K562 (cell line): ENCODE results near the gene OR2Z1. TPM values are rescaled to one million over a fixed set of nuclear protein-coding genes. Genes with fewer than 3 reads are reported as not detected.

Source experiments
- ATAC-seq: fragments of 200-7000 bp; cut with Tn5 transposase; 3 replicates; pipeline ENCODE4 v1.9.1; 2020; ENCODE audit warnings: moderate library complexity
- BruUV-seq: library from RNA; stranded (reverse); fragments of 400-500 nt; replicated peaks from 2 replicates; lab custom pipeline; 2021; lab: Mats Ljungman, UMichigan
- CTCF ChIA-PET: fragments of 300-600 bp; formaldehyde crosslinking; extraction: SDS; loops from one replicate; lab custom pipeline; 2021; ENCODE audit warnings: low intra/inter-chr PET ratio; lab: Yijun Ruan, JAX
- POLR2A ChIA-PET: fragments of 300-600, 350-650 bp; sonication (Branson Sonifier 250); formaldehyde crosslinking; extraction: SDS; loops from one replicate; lab custom pipeline; 2021; ENCODE audit warnings: antibody characterized with exemption, inconsistent platforms; lab: Yijun Ruan, JAX
- DNase-seq, 4 experiments: peaks; one replicate each; pipeline versions ENCODE4 v3.0.0 to v3.0.0-alpha.2; 2011 to 2018; ENCODE audit warnings: low spot score in 3 of 4, mixed read lengths in 3 of 4; ENCODE audit errors: extremely low read depth in 1 of 4
- FAIRE-seq: peaks from 2 replicates; lab custom pipeline; 2011; peaks lifted over from hg19 to GRCh38; lab: Jason Lieb, UNC
- H2AFZ ChIP-seq: 2 replicates; pipeline ENCODE4 v1.6.0; 2011; ENCODE audit warnings: low read depth, low read length, control low read depth, inconsistent platforms
- H3K27ac ChIP-seq: fragments of 200-600 bp; 3 replicates; pipeline ENCODE4 v1.8.0; 2011; ENCODE audit warnings: low read depth, mild to moderate bottlenecking, control low read depth, inconsistent platforms, low read length, moderate library complexity, mixed read lengths; ENCODE audit errors: extremely low read depth
- H3K27me3 ChIP-seq, 2 experiments: fragments of 300-600 bp in 1 of 2; 2 replicates in 1 of 2; 3 replicates in 1 of 2; pipeline versions ENCODE4 v1.6.0 to v1.8.0; 2011; ENCODE audit warnings: inconsistent platforms in 2 of 2, low read length in 2 of 2, mild to moderate bottlenecking in 1 of 2, mixed read lengths in 1 of 2, moderate library complexity in 1 of 2; ENCODE audit not compliant: control insufficient read depth in 2 of 2, insufficient read depth in 2 of 2
- H3K36me3 ChIP-seq: fragments of 300-600 bp; 3 replicates; pipeline ENCODE4 v1.8.0; 2011; ENCODE audit warnings: mild to moderate bottlenecking, low read length, inconsistent platforms; ENCODE audit not compliant: control insufficient read depth, insufficient read depth
- H3K4me1 ChIP-seq, 2 experiments: fragments of 200-600 bp in 1 of 2; replicated peaks in 1 of 2; 2 replicates in 1 of 2; 3 replicates in 1 of 2; pipeline versions ENCODE4 v1.5.1 to v1.8.0; 2011; ENCODE audit warnings: inconsistent platforms in 2 of 2, low read length in 2 of 2, mild to moderate bottlenecking in 1 of 2, mixed read lengths in 1 of 2, moderate library complexity in 1 of 2; ENCODE audit not compliant: control insufficient read depth in 2 of 2, insufficient read depth in 2 of 2
- H3K4me2 ChIP-seq: 2 replicates; pipeline ENCODE4 v1.6.1; 2011; ENCODE audit warnings: low read length, control low read depth, inconsistent platforms, mixed read lengths; ENCODE audit not compliant: insufficient read depth
- H3K4me3 ChIP-seq: fragments of 200-600 bp; sonication (generic), shearing (Covaris generic); 2 replicates; pipeline ENCODE4 v1.5.1; 2016; ENCODE audit warnings: control low read depth, inconsistent platforms
- H3K79me2 ChIP-seq: fragments of 200-600 bp; 3 replicates; pipeline ENCODE4 v1.8.0; 2011; ENCODE audit warnings: low read length, inconsistent platforms; ENCODE audit not compliant: control insufficient read depth, insufficient read depth
- H3K9ac ChIP-seq, 2 experiments: 2 replicates each; pipeline versions ENCODE4 v1.6.0 to v1.6.1; 2011; ENCODE audit warnings: low read depth in 2 of 2, low read length in 2 of 2, control low read depth in 1 of 2, inconsistent platforms in 1 of 2, mild to moderate bottlenecking in 1 of 2, mixed read lengths in 1 of 2; ENCODE audit not compliant: insufficient read depth in 1 of 2
- H3K9me1 ChIP-seq: one replicate; pipeline ENCODE4 v1.6.0; 2011; ENCODE audit warnings: inconsistent platforms, mild to moderate bottlenecking, low read length, moderate library complexity; ENCODE audit not compliant: control insufficient read depth, insufficient read depth
- H3K9me3 ChIP-seq: replicated peaks from 2 replicates; pipeline ENCODE4 v1.5.1; 2011; ENCODE audit warnings: low read depth, low read length, inconsistent platforms; ENCODE audit not compliant: control insufficient read depth, insufficient read depth
- H4K20me1 ChIP-seq: replicated peaks from 2 replicates; pipeline ENCODE4 v1.6.1; 2011; ENCODE audit warnings: low read length, inconsistent platforms, mixed read lengths; ENCODE audit not compliant: control insufficient read depth, insufficient read depth
- CBX5 ChIP-seq: IDR thresholded peaks from 2 replicates; pipeline ENCODE4 v1.6.1; 2014; ENCODE audit warnings: low read depth, borderline replicate concordance
- RERE ChIP-seq: sonication (generic); formaldehyde crosslinking; IDR thresholded peaks from 2 replicates; pipeline ENCODE4 v1.8.0; 2023; ENCODE audit warnings: missing genetic modification reagents, mild to moderate bottlenecking, borderline replicate concordance
- RUNX1 ChIP-seq: sonication (generic); IDR thresholded peaks from 2 replicates; pipeline ENCODE4 v1.6.1; 2016; ENCODE audit warnings: antibody characterized with exemption, low read depth
- STAT5A ChIP-seq: IDR thresholded peaks from 2 replicates; pipeline ENCODE4 v1.6.1; 2012; ENCODE audit warnings: low read length, inconsistent platforms, borderline replicate concordance
- TAF1 ChIP-seq: IDR thresholded peaks from 2 replicates; pipeline ENCODE4 v1.6.1; 2011; ENCODE audit warnings: mild to moderate bottlenecking, low read length, moderate library complexity; ENCODE audit not compliant: insufficient read depth, control insufficient read depth, severe bottlenecking; ENCODE audit errors: extremely low read depth
- ZFP30 ChIP-seq: fragments of 250-450 bp; sonication (Bioruptor Pico); IDR thresholded peaks from 2 replicates; pipeline ENCODE4 v1.8.0; 2022; ENCODE audit warnings: moderate library complexity, mild to moderate bottlenecking, inconsistent platforms, borderline replicate concordance
- ZNF184 ChIP-seq: sonication (generic); formaldehyde crosslinking; IDR thresholded peaks from 2 replicates; pipeline ENCODE4 v1.5.0; 2020; ENCODE audit warnings: missing genetic modification reagents
- ZNF24 ChIP-seq: fragments of 450-650 bp; IDR thresholded peaks from 2 replicates; pipeline ENCODE4 v1.6.1; 2016
- WGBS: fragments of 100-300 bp; shearing (Covaris generic); methylation state at CpG from one replicate; pipeline ENCODE4 v1.1.6; 2016; ENCODE audit warnings: low coverage, mixed read lengths; ENCODE audit not compliant: insufficient coverage; ENCODE audit errors: missing lambda C conversion rate; 5-methylcytosine and 5-hydroxymethylcytosine counted together
- in situ Hi-C: fragments of 300-500 bp; cut with MboI; formaldehyde crosslinking; loops from 4 replicates; pipeline ENCODE4 v1.15.0; 2018; ENCODE audit warnings: inconsistent platforms, mixed read lengths
- intact Hi-C: fragments of 100-400 bp; cut with micrococcal nuclease; formaldehyde crosslinking; loops from 2 replicates; pipeline ENCODE4 v1.14.2; 2022
- polyA plus RNA-seq, 8 experiments: library from polyadenylated mRNA; depleted of rRNA in 4 of 8; stranded (reverse) in 5 of 8; unstranded in 3 of 8; fragments of >200 nt; fragmentation: Nextera tagmentation in 2 of 8; fragmentation: Illumina TruSeq in 1 of 8; extraction: Ambion mirVana in 2 of 8; extraction: Trizol in 1 of 8; gene quantifications; 2 replicates each; pipeline versions ENCODE4 v1.2.1 to v1.2.3, GENCODE V29; 2011 to 2014; ENCODE audit warnings: inconsistent platforms in 1 of 8, missing spikeins in 1 of 8
- total RNA-seq, 7 experiments: library from RNA; depleted of rRNA in 6 of 7; stranded (reverse); fragments of >200 nt in 6 of 7; fragmentation: Illumina TruSeq in 2 of 7; extraction: Trizol in 2 of 7; gene quantifications; 2 replicates each; pipeline versions ENCODE4 v1.2.1 to v1.2.3, GENCODE V29; 2011 to 2021; ENCODE audit warnings: low replicate concordance in 1 of 7

Gene OR2Z1
- total and polyA plus RNA-seq, 9 of the 15 experiments (the other 6 are each of a cell fraction or from before 2014, with no cell fraction given): 0.13 TPM; not detected in 8

GRCh38 chr19:8682472-8682871 is 39.0 kb upstream of the OR2Z1 start (continued):
- TF ChIP-seq RERE (CRISPR knock-in tag) (no peak), ZNF24 (peak; percentile 95), STAT5A (no peak), TAF1 (no peak)
- TF ChIP-seq, all 486 proteins: peak for 3

GRCh38 chr19:8682931-8683330 is 38.5 kb upstream of the OR2Z1 start:
- H3K79me2 ChIP-seq: no peaks in the 10 kb centered on the region
- H3K9me3 ChIP-seq: no peaks in the 10 kb centered on the region
- H3K4me2 ChIP-seq: no peak overlapping the region
- no peak for TF ChIP-seq ZNF184 (CRISPR knock-in tag)
- TF ChIP-seq ZFP30 (CRISPR knock-in tag): no peak
- no peak for TF ChIP-seq CBX5
- TF ChIP-seq RUNX1: no peak
- no peaks in the 10 kb centered on the region for H3K36me3 ChIP-seq
- WGBS: 14% methylated on average over 1 of the region's 1 CpG
- ChIA-PET POLR2A (no interaction called here), CTCF (no interaction called here)
- peaks cover 0 to 7% of the 10 kb centered on the region in 2 experiments; a peak in 3 of 5 replicates for H3K4me1 ChIP-seq
- no peak overlapping the region for H3K9ac ChIP-seq
- no peak overlapping the region for H2AFZ ChIP-seq
- DNase-seq (no peak), FAIRE-seq (no peak), ATAC-seq (no peak)
- no peaks in the 10 kb centered on the region for H3K27me3 ChIP-seq
- H3K27ac ChIP-seq: no peak overlapping the region
- H3K9me1 ChIP-seq: no peaks in the 10 kb centered on the region
- H3K4me3 ChIP-seq: no peak overlapping the region
- BruUV-seq: no TSS peak
- no peaks in the 10 kb centered on the region for H4K20me1 ChIP-seq
- intact Hi-C loops (no loop called here), in situ Hi-C loops (no loop called here)
